Measurements from ENCODE around the gene TBC1D19. TPM values are rescaled to one million over a fixed set of nuclear protein-coding genes. Genes with fewer than 3 reads are reported as not detected.
"Not testable (repeated sequence)": the region's sequence is repeated elsewhere in the genome, so short reads cannot be mapped to it uniquely, and the experiment has no call there.

The TBC1D19 gene
- total RNA-seq, 4 donors from 2014 or later, result 6.5 to 7.0 (median 6.8) TPM

DNA sequence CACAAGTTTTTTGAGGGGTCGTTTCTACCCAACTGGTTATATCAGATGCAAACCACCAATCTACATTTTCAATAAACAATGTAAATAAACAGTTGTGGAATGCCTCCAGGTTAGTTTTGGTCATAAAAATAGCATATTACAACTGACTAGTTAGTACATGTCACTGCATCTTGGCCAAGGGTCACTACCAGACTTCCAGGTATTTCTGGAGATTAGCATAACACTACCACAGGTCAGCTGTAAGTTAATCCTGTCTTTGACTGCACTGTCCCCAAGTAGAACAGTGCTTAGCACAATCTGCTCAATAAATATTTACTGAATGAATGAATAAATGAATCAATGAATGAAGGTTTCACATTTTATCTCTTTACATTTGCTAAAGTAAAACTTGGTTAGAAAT, 64.4 kb downstream of the TBC1D19 start:
- no peaks in the 10 kb centered on the region for H3K36me3 ChIP-seq
- TF ChIP-seq, protein P1, sequence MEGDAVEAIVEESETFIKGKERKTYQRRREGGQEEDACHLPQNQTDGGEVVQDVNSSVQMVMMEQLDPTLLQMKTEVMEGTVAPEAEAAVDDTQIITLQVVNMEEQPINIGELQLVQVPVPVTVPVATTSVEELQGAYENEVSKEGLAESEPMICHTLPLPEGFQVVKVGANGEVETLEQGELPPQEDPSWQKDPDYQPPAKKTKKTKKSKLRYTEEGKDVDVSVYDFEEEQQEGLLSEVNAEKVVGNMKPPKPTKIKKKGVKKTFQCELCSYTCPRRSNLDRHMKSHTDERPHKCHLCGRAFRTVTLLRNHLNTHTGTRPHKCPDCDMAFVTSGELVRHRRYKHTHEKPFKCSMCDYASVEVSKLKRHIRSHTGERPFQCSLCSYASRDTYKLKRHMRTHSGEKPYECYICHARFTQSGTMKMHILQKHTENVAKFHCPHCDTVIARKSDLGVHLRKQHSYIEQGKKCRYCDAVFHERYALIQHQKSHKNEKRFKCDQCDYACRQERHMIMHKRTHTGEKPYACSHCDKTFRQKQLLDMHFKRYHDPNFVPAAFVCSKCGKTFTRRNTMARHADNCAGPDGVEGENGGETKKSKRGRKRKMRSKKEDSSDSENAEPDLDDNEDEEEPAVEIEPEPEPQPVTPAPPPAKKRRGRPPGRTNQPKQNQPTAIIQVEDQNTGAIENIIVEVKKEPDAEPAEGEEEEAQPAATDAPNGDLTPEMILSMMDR (IDR thresholded peaks at IDR 0.05 in 4 of 5, conservative IDR thresholded peaks at IDR 0.05 in 1 of 5), result no peak
- no peak for TF ChIP-seq POLR2A (IDR thresholded peaks at IDR 0.05)
- intact Hi-C loops (cut with DNase I; ENCODE audit: low total_unique reads) (no loop called here), in situ Hi-C loops (cut with MboI; ENCODE audit: low sequenced_read_pairs in 4 of 4) (no loop called here)
- no peak overlapping the region for H3K27ac ChIP-seq
- DNase-seq, result no peak
- H3K4me1 ChIP-seq, result no peaks in the 10 kb centered on the region
- H3K27me3 ChIP-seq, result no peaks in the 10 kb centered on the region
- H3K4me3 ChIP-seq, result no peak overlapping the region
- H3K9me3 ChIP-seq, result no peaks in the 10 kb centered on the region
- no peak for ATAC-seq

DNA sequence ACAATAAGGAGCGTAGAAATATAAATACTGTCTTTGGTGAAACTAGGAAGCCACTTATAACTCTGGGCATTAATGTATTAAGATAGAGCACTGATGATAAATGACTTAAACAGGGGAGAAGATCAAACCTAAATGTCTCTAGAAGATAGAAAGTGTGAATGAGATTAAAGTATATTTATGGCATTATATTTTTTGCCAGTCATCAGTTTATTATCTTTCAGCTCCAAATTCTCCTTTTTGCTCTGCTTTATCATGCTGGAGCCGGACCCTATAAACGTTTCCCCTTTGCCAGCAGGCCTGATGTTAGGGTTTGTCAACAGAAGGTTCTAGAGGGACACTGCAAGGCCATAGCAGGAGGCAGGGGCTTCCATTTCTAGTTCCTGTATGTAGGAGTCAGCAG, 76.4 kb downstream of the TBC1D19 start:
- ATAC-seq, result no peak
- intact Hi-C loops (cut with DNase I; ENCODE audit: low total_unique reads), result no loop called here
- Histone ChIP-seq H3K4me3 (no peak overlapping the region), H3K27ac (no peak overlapping the region), H3K9me3 (no peaks in the 10 kb centered on the region), H3K36me3 (peaks cover 0 to 12% of the 10 kb centered on the region in 2 donors), H3K27me3 (no peaks in the 10 kb centered on the region), H3K4me1 (no peaks in the 10 kb centered on the region)
- no peak for DNase-seq
- in situ Hi-C loops (cut with MboI; ENCODE audit: low sequenced_read_pairs in 4 of 4), result no loop called here
- TF ChIP-seq, protein P1 (IDR thresholded peaks at IDR 0.05 in 4 of 5, conservative IDR thresholded peaks at IDR 0.05 in 1 of 5), result no peak
- no peak for TF ChIP-seq POLR2A (IDR thresholded peaks at IDR 0.05)

GRCh38 chr4:26663888-26664287, 80.0 kb downstream of the TBC1D19 start:
- no peaks in the 10 kb centered on the region for H3K4me1 ChIP-seq
- ATAC-seq (no peak), DNase-seq (no peak)
- H3K36me3 ChIP-seq, result peaks cover 0 to 8% of the 10 kb centered on the region in 2 donors
- H3K27me3 ChIP-seq, result no peaks in the 10 kb centered on the region
- H3K27ac ChIP-seq, result no peak overlapping the region
- in situ Hi-C loops (cut with MboI; ENCODE audit: low sequenced_read_pairs in 4 of 4) (no loop called here), intact Hi-C loops (cut with DNase I; ENCODE audit: low total_unique reads) (no loop called here)
- TF ChIP-seq POLR2A (IDR thresholded peaks at IDR 0.05), result no peak
- TF ChIP-seq, protein P1 (IDR thresholded peaks at IDR 0.05 in 4 of 5, conservative IDR thresholded peaks at IDR 0.05 in 1 of 5), result no peak
- no peak overlapping the region for H3K4me3 ChIP-seq
- H3K9me3 ChIP-seq, result no peaks in the 10 kb centered on the region

- no peak for DNase-seq
- in situ Hi-C loops (cut with MboI; ENCODE audit: low sequenced_read_pairs in 4 of 4) (no loop called here), intact Hi-C loops (cut with DNase I; ENCODE audit: low total_unique reads) (no loop called here)
- Histone ChIP-seq H3K4me1 (no peaks in the 10 kb centered on the region), H3K27ac (no peak overlapping the region), H3K4me3 (no peak overlapping the region), H3K27me3 (no peaks in the 10 kb centered on the region), H3K36me3 (no peaks in the 10 kb centered on the region), H3K9me3 (no peaks in the 10 kb centered on the region)
- ATAC-seq, result no peak
- no peak for TF ChIP-seq POLR2A (IDR thresholded peaks at IDR 0.05)
- TF ChIP-seq, protein P1 (IDR thresholded peaks at IDR 0.05 in 4 of 5, conservative IDR thresholded peaks at IDR 0.05 in 1 of 5), result no peak
These were observed 87.1 kb downstream of the TBC1D19 start for GRCh38 chr4:26670903-26671537.

DNA sequence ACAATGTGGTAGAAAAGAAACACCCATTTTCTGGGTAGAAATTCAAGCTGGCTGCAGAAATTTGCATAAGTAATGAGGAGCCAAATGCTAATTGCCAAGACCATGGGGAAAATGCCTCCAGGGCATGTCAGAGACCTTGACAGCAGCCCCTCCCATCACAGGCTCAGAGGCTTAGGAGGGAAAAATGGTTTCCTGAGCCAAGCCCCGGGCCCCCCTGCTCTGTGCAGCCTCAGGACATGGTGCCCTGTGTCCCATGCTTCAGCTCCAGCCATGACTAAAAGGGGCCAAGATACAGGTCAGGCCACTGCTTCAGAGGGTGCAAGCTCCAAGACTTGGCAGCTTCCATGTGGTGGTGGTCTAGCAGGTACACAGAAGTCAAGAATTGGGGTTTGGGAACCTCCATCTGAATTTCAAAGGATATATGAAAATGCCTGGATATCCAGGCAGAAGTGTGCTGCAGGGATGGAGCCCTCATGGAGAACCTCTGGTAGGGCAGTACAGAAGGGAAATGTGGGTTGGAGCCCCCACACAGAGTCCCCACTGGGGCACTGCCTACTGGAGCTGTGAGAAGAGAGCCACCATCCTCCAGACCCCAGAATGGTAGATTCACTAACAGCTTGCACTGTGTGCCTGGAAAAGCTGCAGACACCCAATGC, 95.3 kb downstream of the TBC1D19 start:
- H3K27ac ChIP-seq; H3K36me3 ChIP-seq; DNase-seq; H3K4me3 ChIP-seq; in situ Hi-C loops (cut with MboI; ENCODE audit: low sequenced_read_pairs in 4 of 4); H3K27me3 ChIP-seq; H3K4me1 ChIP-seq; ATAC-seq; intact Hi-C loops (cut with DNase I; ENCODE audit: low total_unique reads); H3K9me3 ChIP-seq: not testable (repeated sequence)
